Hippocampal formation (tissue), 2 donors: Measurements from ENCODE around the gene VEGFA.

Source experiments
- DNase-seq, 2 donors: peaks; one replicate each; lab custom pipeline; 2025; lab: John Stamatoyannopoulos, UW

The VEGFA gene

DNA sequence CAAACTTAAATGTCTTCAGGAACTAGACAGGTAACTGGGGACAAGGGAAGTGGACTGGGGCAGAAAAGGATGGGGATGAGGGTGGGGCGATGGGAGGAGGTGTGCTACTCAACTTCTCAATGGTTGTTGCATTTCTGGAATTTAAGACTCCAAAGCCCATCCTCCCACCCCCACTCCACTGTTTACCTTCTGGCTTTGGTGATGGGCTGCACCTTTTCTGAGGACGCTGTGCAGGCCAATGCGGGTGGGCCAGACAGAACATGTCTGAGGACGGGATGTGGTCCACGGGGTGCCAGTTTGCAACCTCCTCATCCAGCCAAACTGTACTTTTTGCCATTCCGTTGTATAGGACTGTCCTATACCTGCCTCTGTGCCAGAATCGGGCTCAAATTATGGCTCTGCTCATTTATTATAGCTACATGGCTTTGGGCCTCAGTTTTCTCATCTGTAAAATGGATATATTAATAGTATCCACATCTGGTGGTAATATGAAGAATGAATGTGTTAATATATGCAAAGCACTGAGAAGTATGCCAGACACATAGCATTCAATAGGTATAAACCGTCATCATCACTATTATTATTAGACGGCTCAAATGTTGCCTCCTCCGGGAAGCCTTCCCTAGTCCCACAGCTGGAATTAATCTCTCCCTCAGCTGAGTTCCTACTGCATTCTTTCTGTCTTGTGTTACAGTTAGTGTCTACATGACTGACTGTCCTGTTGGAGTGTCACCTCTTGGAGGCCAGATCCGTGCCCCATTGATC, 31.0 kb upstream of the VEGFA start:
- no peak for DNase-seq

GRCh38 chr6:43739642-43740091, 30.3 kb upstream of the VEGFA start:
- no peak for DNase-seq

DNA sequence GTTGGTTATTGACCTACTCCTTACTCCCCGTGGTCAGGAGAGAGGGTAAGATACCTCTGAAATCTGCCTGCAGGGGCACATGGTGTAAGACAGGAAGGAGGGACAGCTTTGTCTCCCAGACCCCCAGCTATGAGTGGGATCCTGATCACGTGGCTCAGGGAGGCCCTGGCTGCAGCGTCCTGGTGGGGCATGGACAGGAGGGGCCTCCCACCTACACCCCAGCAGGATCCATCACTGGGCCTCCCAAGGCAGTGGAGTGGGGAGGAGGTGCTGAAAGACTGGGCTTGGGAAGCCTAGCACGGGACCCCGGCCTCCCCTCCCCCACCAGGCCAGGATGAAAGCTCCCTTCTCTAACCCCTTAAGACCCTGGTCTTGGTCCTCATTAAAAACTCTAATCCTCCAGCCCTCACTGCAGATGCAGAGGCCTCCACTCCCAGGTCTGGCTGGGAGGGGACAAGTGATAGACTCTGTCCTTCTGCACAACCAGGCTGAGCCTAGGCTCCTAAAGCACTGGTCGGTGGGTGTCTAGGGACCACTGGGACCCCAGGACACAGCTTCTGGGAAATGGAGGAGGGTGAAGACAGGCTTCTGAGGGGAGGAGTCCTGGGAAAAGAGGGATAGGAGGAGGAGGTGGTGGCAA, 29.6 kb upstream of the VEGFA start:
- no peak for DNase-seq

GRCh38 chr6:43740961-43741764, 28.8 kb upstream of the VEGFA start:
- DNase-seq: no peak

DNA sequence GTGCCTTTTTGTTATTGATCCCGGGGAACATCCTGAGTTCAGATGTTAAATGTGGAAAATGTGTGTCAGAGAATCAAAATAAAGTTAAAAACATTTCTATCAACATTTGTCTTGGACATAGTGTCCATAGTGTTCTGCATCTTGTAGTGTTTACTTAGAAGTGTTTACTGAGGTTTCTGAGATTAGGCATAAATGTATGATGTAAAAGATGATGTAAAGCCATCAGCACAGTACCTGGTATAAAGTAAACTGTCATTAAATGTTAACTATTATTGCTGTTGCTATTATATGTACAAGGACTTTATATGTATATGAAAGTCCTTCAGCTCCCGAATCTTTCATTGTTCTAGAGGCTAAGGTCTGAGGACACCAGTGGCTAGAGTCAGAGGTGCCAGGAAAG, 28.2 kb upstream of the VEGFA start:
- no peak for DNase-seq

DNA sequence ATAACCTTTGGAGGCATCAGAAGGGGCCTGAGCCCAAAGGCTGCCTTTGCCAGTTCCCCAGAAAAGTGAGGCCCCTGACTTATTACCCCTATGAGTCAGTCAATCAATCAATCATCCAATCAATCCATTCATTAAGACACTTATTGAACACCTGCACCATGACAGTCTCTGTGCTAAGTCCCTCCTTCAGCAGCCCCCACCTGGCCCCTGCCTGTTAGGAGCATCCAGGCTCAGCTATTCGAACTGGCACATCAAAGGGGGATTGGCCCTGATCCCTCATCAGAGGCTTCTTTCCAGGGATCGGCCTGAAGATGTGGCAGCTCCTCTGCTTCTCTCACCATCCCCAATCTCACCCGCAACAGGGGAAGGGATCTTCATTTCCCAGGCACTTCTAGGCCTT, 27.7 kb upstream of the VEGFA start:
- no peak for DNase-seq

- no peak for DNase-seq
These were observed 26.9 kb upstream of the VEGFA start for GRCh38 chr6:43742931-43743632.

- DNase-seq: no peak
These were observed 26.2 kb upstream of the VEGFA start for GRCh38 chr6:43743682-43744381.

GRCh38 chr6:43744491-43744890, 25.5 kb upstream of the VEGFA start:
- DNase-seq: no peak

DNA sequence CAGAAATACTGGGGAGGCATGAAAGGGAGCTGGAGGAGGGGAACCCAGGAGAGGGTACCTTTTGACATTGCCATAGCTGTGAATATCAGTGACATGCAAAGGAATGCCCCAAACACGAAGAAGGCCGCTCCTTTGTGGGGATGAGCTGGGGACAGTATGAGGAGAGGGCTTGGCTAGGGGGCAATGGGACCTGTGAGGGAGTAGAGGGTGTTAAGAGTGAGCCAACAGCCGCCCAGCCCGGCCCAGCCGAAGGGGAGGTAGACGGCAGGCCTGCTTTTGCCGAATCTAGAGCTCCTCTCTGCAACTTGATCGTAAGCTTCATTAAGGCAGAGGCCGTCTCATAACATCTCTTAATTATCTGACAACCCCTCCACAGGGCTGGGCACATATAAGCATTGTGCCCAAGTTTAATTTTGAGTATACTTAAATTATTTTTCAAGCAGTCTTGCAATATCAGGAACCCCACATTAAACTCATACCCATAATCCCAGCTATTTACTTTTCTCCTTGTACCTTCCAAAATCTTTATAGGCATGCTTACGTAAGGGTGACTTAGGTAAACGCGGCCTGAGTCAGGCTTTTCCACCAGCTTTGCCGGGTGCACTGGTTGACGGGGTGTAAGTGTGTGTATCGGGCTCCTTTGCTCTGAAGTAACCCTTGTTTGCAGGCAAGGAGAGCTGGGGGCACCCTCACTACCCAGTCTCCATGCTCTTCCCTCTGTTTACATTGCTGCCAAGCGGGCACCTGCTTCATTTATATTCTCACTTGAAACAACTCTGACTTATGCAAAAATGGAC, 24.9 kb upstream of the VEGFA start:
- DNase-seq: no peak

GRCh38 chr6:43746071-43746470, 23.9 kb upstream of the VEGFA start:
- DNase-seq: no peak

GRCh38 chr6:43746613-43747102, 23.4 kb upstream of the VEGFA start:
- no peak for DNase-seq

DNA sequence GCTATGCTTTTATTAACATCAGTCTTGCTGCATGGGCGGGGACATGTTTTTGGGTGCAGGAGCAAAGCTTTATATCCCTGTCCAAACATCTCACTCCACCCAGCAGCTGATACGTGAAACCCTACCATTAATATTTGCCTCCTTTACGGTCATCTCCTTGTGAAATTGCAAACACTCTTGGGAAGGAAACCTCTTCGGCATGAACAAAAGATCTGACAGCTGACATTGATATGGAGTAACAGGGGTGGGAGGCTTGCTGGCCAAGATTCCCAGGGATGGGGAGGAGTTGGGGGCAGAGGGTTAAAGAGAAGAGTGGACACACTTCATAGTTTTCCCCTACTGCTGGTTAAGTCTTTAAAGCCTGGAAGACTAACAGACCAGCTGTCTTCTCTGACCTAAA, 22.2 kb upstream of the VEGFA start:
- no peak for DNase-seq

- no peak for DNase-seq
These were observed 21.2 kb upstream of the VEGFA start for GRCh38 chr6:43748765-43749164.

- no peak for DNase-seq
These were observed 20.6 kb upstream of the VEGFA start for GRCh38 chr6:43749461-43749860.

DNA sequence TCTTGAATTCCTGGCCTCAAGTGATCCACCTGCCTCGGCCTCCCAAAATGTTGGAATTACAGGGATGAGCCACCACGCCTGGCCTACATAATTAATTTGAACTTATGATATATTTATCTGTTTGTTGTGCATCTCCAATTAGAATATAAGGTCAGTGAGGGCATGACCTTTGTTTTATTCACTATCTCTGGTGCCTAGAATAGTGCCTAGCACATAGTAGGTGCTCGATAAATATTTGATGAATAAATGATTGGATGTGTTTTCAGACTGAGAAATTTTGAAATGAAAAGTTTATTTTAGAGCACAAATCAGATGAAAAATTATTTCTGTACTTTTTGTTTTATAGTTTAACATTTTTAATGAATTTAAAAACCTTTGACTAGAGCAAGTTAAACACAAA, 19.4 kb upstream of the VEGFA start:
- DNase-seq: no peak

- no peak for DNase-seq
These were observed 16.3 kb upstream of the VEGFA start for GRCh38 chr6:43753570-43754183.

DNA sequence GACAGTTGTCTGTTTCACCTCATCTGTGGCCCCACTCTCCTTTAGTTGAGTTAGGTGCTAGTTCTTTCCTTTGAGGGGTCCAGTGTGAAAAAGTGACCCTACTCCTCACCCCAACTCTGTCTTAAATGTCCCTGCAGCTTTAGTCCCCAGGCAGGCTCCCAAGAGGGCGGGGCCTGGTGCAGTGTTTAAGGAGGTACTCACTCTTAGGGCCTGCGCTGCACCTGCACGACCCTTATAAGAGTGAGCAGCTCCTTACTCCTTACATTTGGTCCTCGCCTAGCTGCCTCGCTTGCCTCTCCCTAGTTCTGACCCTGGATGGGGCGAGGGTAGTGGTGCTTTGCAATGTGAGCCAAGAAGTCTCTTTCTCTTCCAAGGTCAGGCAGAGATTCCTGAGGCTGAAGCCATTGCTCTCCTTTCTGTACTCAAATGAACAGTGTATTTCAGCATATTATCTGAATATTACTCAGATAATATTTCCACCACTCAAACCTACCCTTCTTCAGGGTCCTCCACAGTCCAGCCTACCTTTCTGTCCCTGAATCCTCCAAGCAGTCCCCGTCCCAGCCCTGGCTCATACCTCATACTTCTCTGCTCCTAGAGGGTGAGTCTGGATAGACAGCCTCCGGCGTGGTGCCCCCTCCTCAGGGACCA, 11.9 kb upstream of the VEGFA start:
- no peak for DNase-seq

- no peak for DNase-seq
These were observed 11.4 kb upstream of the VEGFA start for GRCh38 chr6:43758617-43759050.
